IMR-90 (cell line): Measurements from ENCODE around the gene KRIT1. TPM values are rescaled to one million over a fixed set of nuclear protein-coding genes. Genes with fewer than 3 reads are reported as not detected.

Experiments used
- ATAC-seq: fragments of 200-7000 bp; cut with Tn5 transposase; 2 replicates; pipeline ENCODE4 v1.9.1; 2020; ENCODE audit warnings: low read depth, mild to moderate bottlenecking, moderate library complexity
- BruUV-seq: library from RNA; stranded (reverse); fragments of 400-500 nt; replicated peaks from 2 replicates; lab custom pipeline; 2021; lab: Mats Ljungman, UMichigan
- CTCF ChIA-PET: fragments of 300-600 bp; formaldehyde crosslinking; extraction: SDS; loops from one replicate; lab custom pipeline; 2021; ENCODE audit warnings: antibody characterized with exemption; lab: Yijun Ruan, JAX
- POLR2A ChIA-PET: fragments of 300-600 bp; sonication (Branson Sonifier 250); formaldehyde crosslinking; loops from one replicate; lab custom pipeline; 2022; ENCODE audit warnings: antibody characterized with exemption; ENCODE audit not compliant: unreplicated experiment; lab: Charles Lee
- DNase-seq: peaks from one replicate; pipeline ENCODE4 v3.0.0; 2013
- H2AFZ ChIP-seq: replicated peaks from 2 replicates; pipeline ENCODE3; 2013; ENCODE audit warnings: low read length, mild to moderate bottlenecking; ENCODE audit not compliant: poor library complexity
- H2AK5ac ChIP-seq: 2 replicates; pipeline ENCODE4 v1.6.1; 2013; ENCODE audit warnings: low read depth, low read length, inconsistent platforms
- H2AK9ac ChIP-seq: replicated peaks from 2 replicates; pipeline ENCODE3; 2013; ENCODE audit warnings: mild to moderate bottlenecking, low read depth, low read length, moderate library complexity; ENCODE audit not compliant: poor library complexity
- H2BK120ac ChIP-seq: 2 replicates; pipeline ENCODE4 v1.6.1; 2013; ENCODE audit warnings: low read depth, low read length, inconsistent platforms
- H2BK15ac ChIP-seq: 3 replicates; pipeline ENCODE4 v1.6.1; 2013; ENCODE audit warnings: low read depth, low read length, inconsistent platforms
- H2BK20ac ChIP-seq: 2 replicates; pipeline ENCODE4 v1.6.1; 2013; ENCODE audit warnings: low read depth, mild to moderate bottlenecking, inconsistent platforms, low read length, moderate library complexity
- H2BK5ac ChIP-seq: 2 replicates; pipeline ENCODE4 v1.6.1; 2013; ENCODE audit warnings: mild to moderate bottlenecking, low read depth, low read length, inconsistent platforms; ENCODE audit not compliant: poor library complexity, severe bottlenecking
- H3K14ac ChIP-seq: replicated peaks from 2 replicates; pipeline ENCODE4 v1.6.1; 2013; ENCODE audit warnings: low read depth, low read length, inconsistent platforms
- H3K18ac ChIP-seq: 2 replicates; pipeline ENCODE4 v1.6.1; 2013; ENCODE audit warnings: low read depth, low read length, control low read depth
- H3K23ac ChIP-seq: 2 replicates; pipeline ENCODE4 v1.6.1; 2013; ENCODE audit warnings: low read depth, low read length, inconsistent platforms
- H3K27ac ChIP-seq: 2 replicates; pipeline ENCODE4 v1.5.1; 2013; ENCODE audit warnings: mild to moderate bottlenecking, control low read depth, low read length; ENCODE audit not compliant: insufficient read depth
- H3K27me3 ChIP-seq: 2 replicates; pipeline ENCODE4 v1.6.1; 2013; ENCODE audit warnings: low read length; ENCODE audit not compliant: control insufficient read depth, insufficient read depth
- H3K36me3 ChIP-seq: 2 replicates; pipeline ENCODE4 v1.6.1; 2013; ENCODE audit warnings: low read length, mixed read lengths; ENCODE audit not compliant: control insufficient read depth, insufficient read depth
- H3K4ac ChIP-seq: 2 replicates; pipeline ENCODE4 v1.6.1; 2013; ENCODE audit warnings: low read depth, low read length, inconsistent platforms
- H3K4me1 ChIP-seq: 2 replicates; pipeline ENCODE4 v1.6.1; 2013; ENCODE audit warnings: low read length, mixed read lengths; ENCODE audit not compliant: control insufficient read depth, insufficient read depth
- H3K4me2 ChIP-seq: 2 replicates; pipeline ENCODE4 v1.6.1; 2013; ENCODE audit warnings: low read depth, mild to moderate bottlenecking, control low read depth, low read length, moderate library complexity
- H3K4me3 ChIP-seq: 2 replicates; pipeline ENCODE4 v1.5.1; 2013; ENCODE audit warnings: low read depth, mild to moderate bottlenecking, control low read depth, low read length, moderate library complexity; ENCODE audit not compliant: insufficient read depth
- H3K56ac ChIP-seq: 2 replicates; pipeline ENCODE4 v1.6.1; 2013; ENCODE audit warnings: low read length, inconsistent platforms; ENCODE audit not compliant: insufficient read depth; ENCODE audit errors: extremely low read depth
- H3K79me1 ChIP-seq, 2 experiments: 2 replicates each; pipeline ENCODE4 v1.6.1; 2013; ENCODE audit warnings: low read length in 2 of 2, inconsistent platforms in 1 of 2, low read depth in 1 of 2
- H3K9ac ChIP-seq: 2 replicates; pipeline ENCODE4 v1.6.1; 2013; ENCODE audit warnings: low read depth, low read length, control low read depth
- H3K9me1 ChIP-seq: 2 replicates; pipeline ENCODE4 v1.6.1; 2013; ENCODE audit warnings: low read length, inconsistent platforms; ENCODE audit not compliant: insufficient read depth
- H3K9me3 ChIP-seq: 2 replicates; pipeline ENCODE4 v1.6.1; 2013; ENCODE audit warnings: low read length; ENCODE audit not compliant: control insufficient read depth, insufficient read depth
- H4K20me1 ChIP-seq: 2 replicates; pipeline ENCODE4 v1.6.1; 2013; ENCODE audit warnings: low read length, inconsistent platforms; ENCODE audit not compliant: insufficient read depth
- H4K5ac ChIP-seq: 2 replicates; pipeline ENCODE4 v1.6.1; 2013; ENCODE audit warnings: mild to moderate bottlenecking, low read depth, low read length, control low read depth
- H4K8ac ChIP-seq, 2 experiments: 2 replicates each; pipeline ENCODE4 v1.6.1; 2013; ENCODE audit warnings: low read depth in 2 of 2, low read length in 2 of 2, control low read depth in 1 of 2, inconsistent platforms in 1 of 2
- H4K91ac ChIP-seq: 2 replicates; pipeline ENCODE4 v1.6.1; 2013; ENCODE audit warnings: low read depth, low read length, inconsistent platforms; ENCODE audit not compliant: insufficient read depth
- CEBPB ChIP-seq: IDR thresholded peaks from 2 replicates; pipeline ENCODE4 v1.6.1; 2012; ENCODE audit warnings: low read depth, low read length, improper control_type of control experiment
- MXI1 ChIP-seq: IDR thresholded peaks from 2 replicates; pipeline ENCODE4 v1.6.1; 2012; ENCODE audit warnings: low read depth, mild to moderate bottlenecking, low read length, moderate library complexity, borderline replicate concordance
- WGBS, 2 experiments: methylation state at CpG; one replicate each; pipeline versions ENCODE4 v1.1.5 to v1.1.7; 2013; ENCODE audit warnings: missing lambda C conversion rate in 2 of 2; ENCODE audit not compliant: insufficient read length in 1 of 2; ENCODE audit errors: extremely low coverage in 2 of 2; 5-methylcytosine and 5-hydroxymethylcytosine counted together
- dilution Hi-C: fragments of 300-500 bp; cut with HindIII; formaldehyde crosslinking; loops from one replicate; pipeline ENCODE4 v1.14.3; 2018; ENCODE audit warnings: low sequenced_read_pairs; ENCODE audit not compliant: unreplicated experiment
- in situ Hi-C: fragments of 300-500 bp; cut with MboI; formaldehyde crosslinking; loops from 3 replicates; pipeline ENCODE4 v1.14.3; 2019; ENCODE audit warnings: low sequenced_read_pairs, inconsistent platforms, mixed read lengths
- intact Hi-C: fragments of 100-400 bp; cut with micrococcal nuclease; formaldehyde crosslinking; loops from 2 replicates; pipeline ENCODE4 v1.10.0; 2022
- polyA plus RNA-seq, 3 experiments: library from polyadenylated mRNA; depleted of rRNA; stranded (reverse); fragments of >200 nt; gene quantifications; 2 replicates each; pipeline ENCODE4 v1.2.3, GENCODE V29; 2012; ENCODE audit warnings: low replicate concordance in 1 of 3
- total RNA-seq: library from RNA; depleted of rRNA; stranded (reverse); fragments of >200 nt; gene quantifications from 2 replicates; pipeline ENCODE4 v1.2.3, GENCODE V29; 2012

Gene KRIT1
- total and polyA plus RNA-seq, 2 of the 4 experiments (the other 2 are of a cell fraction): 22.9 to 38.2 TPM

GRCh38 chr7:92275327-92275726, 29.6 kb upstream of the KRIT1 start:
- Histone ChIP-seq H3K27me3 (no peaks in the 10 kb centered on the region), H2AK5ac (no peak overlapping the region), H3K4me2 (no peak overlapping the region), H2AFZ (no peak overlapping the region), H3K14ac (no peak overlapping the region), H2BK5ac (no peak overlapping the region), H3K4ac (no peak overlapping the region), H3K27ac (no peak overlapping the region), H4K91ac (no peak overlapping the region), H3K4me3 (no peak overlapping the region), H3K18ac (no peak overlapping the region), H3K79me1 (peaks cover 42 to 45% of the 10 kb centered on the region in 2 experiments), H2BK120ac (no peak overlapping the region), H4K20me1 (peaks cover 26% of the 10 kb centered on the region), H4K5ac (no peak overlapping the region), H3K23ac (no peak overlapping the region), H3K9me3 (no peaks in the 10 kb centered on the region), H2AK9ac (no peak overlapping the region), H3K9me1 (no peaks in the 10 kb centered on the region), H3K56ac (no peak overlapping the region), H2BK20ac (no peak overlapping the region), H4K8ac (no peak overlapping the region), H3K4me1 (no peaks in the 10 kb centered on the region), H3K36me3 (no peaks in the 10 kb centered on the region), H3K9ac (no peak overlapping the region), H2BK15ac (no peak overlapping the region)
- POLR2A ChIA-PET: no interaction called here
- BruUV-seq: no TSS peak
- no peak for DNase-seq
- in situ Hi-C loops (no loop called here), dilution Hi-C loops (no loop called here), intact Hi-C loops (no loop called here)
- ATAC-seq: no peak
- TF ChIP-seq CEBPB: peak; percentile 57; the same call in 1 of the 2 replicates
- no peak for TF ChIP-seq MXI1
- 100% methylated on average over 1 of the region's 4 CpGs; no CpG with 5 or more reads in 1 of the 2 experiments for WGBS, 2 experiments
- CTCF ChIA-PET: no interaction called here
